ENCODE measurements around the gene MSANTD7. TPM values are rescaled to one million over a fixed set of nuclear protein-coding genes. Genes with fewer than 3 reads are reported as not detected.

MSANTD7 gene
- total RNA-seq, 2 donors from 2014 or later, result 14.6 to 15.6 TPM

DNA sequence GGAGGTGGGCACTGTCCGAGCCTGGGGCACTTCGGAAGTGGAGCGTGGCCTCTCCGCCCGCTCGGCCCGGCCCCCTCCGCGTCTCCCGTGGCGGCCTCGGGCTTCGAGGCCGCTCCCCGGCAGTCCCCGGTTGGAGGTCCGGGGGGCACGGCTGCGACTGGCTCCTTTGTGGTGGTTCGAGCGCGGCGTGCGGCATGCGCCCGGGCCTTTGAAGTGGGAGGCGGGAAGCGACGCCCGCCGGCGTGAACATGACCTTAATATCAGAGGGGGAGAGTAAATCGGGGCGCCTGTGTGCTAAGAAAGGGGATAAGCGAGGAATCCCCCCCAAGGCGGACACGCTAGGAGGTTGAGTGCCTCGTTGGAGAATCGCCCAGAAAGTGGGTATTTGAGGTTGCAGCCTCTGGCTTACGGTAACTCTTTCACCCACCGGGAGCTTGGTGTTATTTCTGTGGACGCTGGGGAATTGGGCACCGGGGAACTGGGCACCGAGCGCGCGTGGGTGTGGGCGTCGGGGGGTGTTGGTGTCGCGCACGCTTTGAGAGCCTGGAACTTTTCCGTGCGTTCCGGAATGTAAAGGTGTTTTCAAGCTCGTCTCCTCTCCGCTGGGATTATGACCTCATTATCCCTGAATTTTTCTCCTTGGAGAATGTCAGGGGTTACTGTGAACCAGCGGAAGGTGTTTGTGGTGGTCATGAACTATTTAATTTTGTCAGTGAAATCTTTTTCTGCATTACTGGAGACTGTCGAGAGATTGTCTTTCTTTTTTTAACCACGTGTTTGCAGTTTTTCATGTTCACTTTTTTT lies 41.2 kb downstream of the MSANTD7 start:
- TF ChIP-seq, protein P1, sequence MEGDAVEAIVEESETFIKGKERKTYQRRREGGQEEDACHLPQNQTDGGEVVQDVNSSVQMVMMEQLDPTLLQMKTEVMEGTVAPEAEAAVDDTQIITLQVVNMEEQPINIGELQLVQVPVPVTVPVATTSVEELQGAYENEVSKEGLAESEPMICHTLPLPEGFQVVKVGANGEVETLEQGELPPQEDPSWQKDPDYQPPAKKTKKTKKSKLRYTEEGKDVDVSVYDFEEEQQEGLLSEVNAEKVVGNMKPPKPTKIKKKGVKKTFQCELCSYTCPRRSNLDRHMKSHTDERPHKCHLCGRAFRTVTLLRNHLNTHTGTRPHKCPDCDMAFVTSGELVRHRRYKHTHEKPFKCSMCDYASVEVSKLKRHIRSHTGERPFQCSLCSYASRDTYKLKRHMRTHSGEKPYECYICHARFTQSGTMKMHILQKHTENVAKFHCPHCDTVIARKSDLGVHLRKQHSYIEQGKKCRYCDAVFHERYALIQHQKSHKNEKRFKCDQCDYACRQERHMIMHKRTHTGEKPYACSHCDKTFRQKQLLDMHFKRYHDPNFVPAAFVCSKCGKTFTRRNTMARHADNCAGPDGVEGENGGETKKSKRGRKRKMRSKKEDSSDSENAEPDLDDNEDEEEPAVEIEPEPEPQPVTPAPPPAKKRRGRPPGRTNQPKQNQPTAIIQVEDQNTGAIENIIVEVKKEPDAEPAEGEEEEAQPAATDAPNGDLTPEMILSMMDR (conservative IDR thresholded peaks at IDR 0.05), result no peak

DNA sequence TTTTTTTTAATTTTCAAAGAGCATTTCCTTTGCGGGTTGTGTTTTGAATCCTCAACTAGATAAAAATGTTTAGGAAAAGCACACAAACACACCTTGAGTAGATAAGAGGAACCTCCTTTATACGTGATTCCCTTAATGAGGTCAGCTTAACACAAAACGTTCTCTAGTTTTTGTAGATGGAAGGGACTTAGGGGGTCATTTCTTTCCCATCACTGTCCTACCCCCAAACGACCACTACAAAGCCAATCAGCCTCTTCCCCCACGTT lies 41.8 kb downstream of the MSANTD7 start:
- Mint-ChIP-seq H3K36me3 (ENCODE audit: low read depth) (peaks cover 7% of the 10 kb centered on the region), H3K9me3 (no peaks in the 10 kb centered on the region), H3K4me1 (peaks cover 25% of the 10 kb centered on the region), H3K27ac (peak overlapping the region; percentile 99), H3K4me3 (peak overlapping the region; percentile 96), H3K27me3 (ENCODE audit: insufficient read depth) (no peaks in the 10 kb centered on the region)
- no peak overlapping the region for H3K27ac ChIP-seq (ENCODE audit: low read depth, low read length)
- 0% methylated on average over 5 of the region's 5 CpGs; no CpG with 5 or more reads in 1 of the 2 experiments for WGBS, 2 experiments (ENCODE audit: insufficient coverage in 1 of 2, insufficient read length in 1 of 2)
- H3K36me3 ChIP-seq (ENCODE audit: control insufficient read depth, insufficient read depth, low read length), result peaks cover 7% of the 10 kb centered on the region
- peak overlapping the region; percentile 96 for H3K9ac ChIP-seq (ENCODE audit: extremely low read depth, low read length, poor library complexity, severe bottlenecking)
- H3K27me3 ChIP-seq (ENCODE audit: control insufficient read depth, insufficient read depth, low read length, poor library complexity, severe bottlenecking), result no peaks in the 10 kb centered on the region
- H3K4me3 ChIP-seq (ENCODE audit: low read length), result peak overlapping the region; percentile 95
- TF ChIP-seq, protein P1 (conservative IDR thresholded peaks at IDR 0.05), result no peak
- no peak for DNase-seq
- H3K4me1 ChIP-seq (ENCODE audit: control insufficient read depth, insufficient read depth, low read length), result peaks cover 5% of the 10 kb centered on the region
- no peaks in the 10 kb centered on the region for H3K9me3 ChIP-seq (ENCODE audit: control insufficient read depth, low read length)

More for the DNA sequence above, 41.2 kb downstream of the MSANTD7 start:
- Mint-ChIP-seq H3K27ac (peak overlapping the region; percentile 99), H3K9me3 (no peaks in the 10 kb centered on the region), H3K4me3 (peak overlapping the region; percentile 96), H3K4me1 (peaks cover 25% of the 10 kb centered on the region), H3K36me3 (ENCODE audit: low read depth) (peaks cover 7% of the 10 kb centered on the region), H3K27me3 (ENCODE audit: insufficient read depth) (no peaks in the 10 kb centered on the region)
- peak; percentile 65 for DNase-seq
- Histone ChIP-seq H3K4me1 (ENCODE audit: control insufficient read depth, insufficient read depth, low read length) (peaks cover 5% of the 10 kb centered on the region), H3K9ac (ENCODE audit: extremely low read depth, low read length, poor library complexity, severe bottlenecking) (peak overlapping the region; percentile 96), H3K9me3 (ENCODE audit: control insufficient read depth, low read length) (no peaks in the 10 kb centered on the region), H3K36me3 (ENCODE audit: control insufficient read depth, insufficient read depth, low read length) (peaks cover 7% of the 10 kb centered on the region), H3K4me3 (ENCODE audit: low read length) (peak overlapping the region; percentile 95), H3K27me3 (ENCODE audit: control insufficient read depth, insufficient read depth, low read length, poor library complexity, severe bottlenecking) (no peaks in the 10 kb centered on the region), H3K27ac (ENCODE audit: low read depth, low read length) (peak overlapping the region; percentile 93)
- WGBS, 2 experiments (ENCODE audit: insufficient coverage in 1 of 2, insufficient read length in 1 of 2), result 0 to 1% methylated on average over 13 to 60 of the region's 60 CpGs

DNA sequence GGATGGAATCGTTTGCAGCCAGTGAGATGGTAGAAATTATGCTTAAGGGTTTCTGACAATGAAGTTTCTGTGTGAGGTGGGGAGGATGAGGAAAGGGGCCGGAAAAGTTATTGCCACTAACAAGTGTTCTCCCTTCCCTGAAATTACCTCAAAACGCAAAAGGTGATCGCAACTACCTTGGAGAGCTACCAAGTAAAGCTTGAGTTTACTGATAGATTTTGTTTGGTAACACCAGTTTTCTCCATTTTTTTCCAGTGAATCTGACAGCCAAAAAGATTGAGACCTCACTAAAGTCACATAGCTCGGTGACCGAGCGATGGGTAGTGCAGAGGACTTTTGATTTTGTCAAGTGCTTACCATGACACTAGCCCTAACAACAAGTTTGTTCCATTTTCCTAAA lies 42.1 kb downstream of the MSANTD7 start:
- Mint-ChIP-seq H3K27me3 (ENCODE audit: insufficient read depth) (no peaks in the 10 kb centered on the region), H3K4me3 (peak overlapping the region; percentile 96), H3K36me3 (ENCODE audit: low read depth) (peaks cover 7% of the 10 kb centered on the region), H3K9me3 (no peaks in the 10 kb centered on the region), H3K4me1 (peaks cover 25% of the 10 kb centered on the region), H3K27ac (peak overlapping the region; percentile 99)
- DNase-seq, result peak; percentile 53
- peaks cover 7% of the 10 kb centered on the region for H3K36me3 ChIP-seq (ENCODE audit: control insufficient read depth, insufficient read depth, low read length)
- H3K4me1 ChIP-seq (ENCODE audit: control insufficient read depth, insufficient read depth, low read length), result peaks cover 5% of the 10 kb centered on the region
- no peak overlapping the region for H3K27ac ChIP-seq (ENCODE audit: low read depth, low read length)
- no peaks in the 10 kb centered on the region for H3K27me3 ChIP-seq (ENCODE audit: control insufficient read depth, insufficient read depth, low read length, poor library complexity, severe bottlenecking)
- H3K9me3 ChIP-seq (ENCODE audit: control insufficient read depth, low read length), result no peaks in the 10 kb centered on the region
- peak overlapping the region; percentile 95 for H3K4me3 ChIP-seq (ENCODE audit: low read length)
- TF ChIP-seq, protein P1 (conservative IDR thresholded peaks at IDR 0.05), result no peak
- WGBS, 2 experiments (ENCODE audit: insufficient coverage in 1 of 2, insufficient read length in 1 of 2), result 47 to 58% methylated on average over 4 to 6 of the region's 7 CpGs
- H3K9ac ChIP-seq (ENCODE audit: extremely low read depth, low read length, poor library complexity, severe bottlenecking), result peak overlapping the region; percentile 96
